ENCODE data around the gene MRC1. TPM values are rescaled to one million over a fixed set of nuclear protein-coding genes. Genes with fewer than 3 reads are reported as not detected.

Gene MRC1
- polyA plus RNA-seq, 2 of the 4 experiments (the other 2 are of a cell fraction) = not detected

DNA sequence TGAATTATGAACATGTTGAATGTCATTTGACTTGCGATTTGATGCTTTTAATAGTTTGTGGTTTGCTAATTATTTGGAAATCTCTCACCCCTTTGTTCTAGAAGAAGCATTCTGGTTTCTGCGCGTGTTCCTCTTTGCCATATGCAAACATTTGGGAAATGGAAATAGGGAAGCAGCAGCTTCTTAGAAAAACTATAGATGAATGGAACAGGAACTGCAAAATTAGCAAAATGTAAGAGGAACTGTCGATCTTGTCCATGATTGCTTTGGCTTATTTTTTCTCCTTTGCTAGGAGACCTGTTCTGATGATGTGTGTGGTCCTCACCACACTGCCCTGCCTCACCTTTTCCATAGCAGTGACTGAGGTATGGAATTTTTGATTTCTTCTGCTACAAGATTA is 38.1 kb upstream of the MRC1 start (continued):
- TF ChIP-seq, protein P1, sequence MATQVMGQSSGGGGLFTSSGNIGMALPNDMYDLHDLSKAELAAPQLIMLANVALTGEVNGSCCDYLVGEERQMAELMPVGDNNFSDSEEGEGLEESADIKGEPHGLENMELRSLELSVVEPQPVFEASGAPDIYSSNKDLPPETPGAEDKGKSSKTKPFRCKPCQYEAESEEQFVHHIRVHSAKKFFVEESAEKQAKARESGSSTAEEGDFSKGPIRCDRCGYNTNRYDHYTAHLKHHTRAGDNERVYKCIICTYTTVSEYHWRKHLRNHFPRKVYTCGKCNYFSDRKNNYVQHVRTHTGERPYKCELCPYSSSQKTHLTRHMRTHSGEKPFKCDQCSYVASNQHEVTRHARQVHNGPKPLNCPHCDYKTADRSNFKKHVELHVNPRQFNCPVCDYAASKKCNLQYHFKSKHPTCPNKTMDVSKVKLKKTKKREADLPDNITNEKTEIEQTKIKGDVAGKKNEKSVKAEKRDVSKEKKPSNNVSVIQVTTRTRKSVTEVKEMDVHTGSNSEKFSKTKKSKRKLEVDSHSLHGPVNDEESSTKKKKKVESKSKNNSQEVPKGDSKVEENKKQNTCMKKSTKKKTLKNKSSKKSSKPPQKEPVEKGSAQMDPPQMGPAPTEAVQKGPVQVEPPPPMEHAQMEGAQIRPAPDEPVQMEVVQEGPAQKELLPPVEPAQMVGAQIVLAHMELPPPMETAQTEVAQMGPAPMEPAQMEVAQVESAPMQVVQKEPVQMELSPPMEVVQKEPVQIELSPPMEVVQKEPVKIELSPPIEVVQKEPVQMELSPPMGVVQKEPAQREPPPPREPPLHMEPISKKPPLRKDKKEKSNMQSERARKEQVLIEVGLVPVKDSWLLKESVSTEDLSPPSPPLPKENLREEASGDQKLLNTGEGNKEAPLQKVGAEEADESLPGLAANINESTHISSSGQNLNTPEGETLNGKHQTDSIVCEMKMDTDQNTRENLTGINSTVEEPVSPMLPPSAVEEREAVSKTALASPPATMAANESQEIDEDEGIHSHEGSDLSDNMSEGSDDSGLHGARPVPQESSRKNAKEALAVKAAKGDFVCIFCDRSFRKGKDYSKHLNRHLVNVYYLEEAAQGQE (IDR thresholded peaks at IDR 0.05) = no peak
- no peak for TF ChIP-seq MAFK (IDR thresholded peaks at IDR 0.05; ENCODE audit: partially characterized antibody)
- TF ChIP-seq, protein P2, sequence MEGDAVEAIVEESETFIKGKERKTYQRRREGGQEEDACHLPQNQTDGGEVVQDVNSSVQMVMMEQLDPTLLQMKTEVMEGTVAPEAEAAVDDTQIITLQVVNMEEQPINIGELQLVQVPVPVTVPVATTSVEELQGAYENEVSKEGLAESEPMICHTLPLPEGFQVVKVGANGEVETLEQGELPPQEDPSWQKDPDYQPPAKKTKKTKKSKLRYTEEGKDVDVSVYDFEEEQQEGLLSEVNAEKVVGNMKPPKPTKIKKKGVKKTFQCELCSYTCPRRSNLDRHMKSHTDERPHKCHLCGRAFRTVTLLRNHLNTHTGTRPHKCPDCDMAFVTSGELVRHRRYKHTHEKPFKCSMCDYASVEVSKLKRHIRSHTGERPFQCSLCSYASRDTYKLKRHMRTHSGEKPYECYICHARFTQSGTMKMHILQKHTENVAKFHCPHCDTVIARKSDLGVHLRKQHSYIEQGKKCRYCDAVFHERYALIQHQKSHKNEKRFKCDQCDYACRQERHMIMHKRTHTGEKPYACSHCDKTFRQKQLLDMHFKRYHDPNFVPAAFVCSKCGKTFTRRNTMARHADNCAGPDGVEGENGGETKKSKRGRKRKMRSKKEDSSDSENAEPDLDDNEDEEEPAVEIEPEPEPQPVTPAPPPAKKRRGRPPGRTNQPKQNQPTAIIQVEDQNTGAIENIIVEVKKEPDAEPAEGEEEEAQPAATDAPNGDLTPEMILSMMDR (IDR thresholded peaks at IDR 0.05) = no peak
- no peak for TF ChIP-seq GATA3 (IDR thresholded peaks at IDR 0.05; ENCODE audit: borderline replicate concordance)
- TF ChIP-seq KDM5A (IDR thresholded peaks at IDR 0.05) = no peak

DNA sequence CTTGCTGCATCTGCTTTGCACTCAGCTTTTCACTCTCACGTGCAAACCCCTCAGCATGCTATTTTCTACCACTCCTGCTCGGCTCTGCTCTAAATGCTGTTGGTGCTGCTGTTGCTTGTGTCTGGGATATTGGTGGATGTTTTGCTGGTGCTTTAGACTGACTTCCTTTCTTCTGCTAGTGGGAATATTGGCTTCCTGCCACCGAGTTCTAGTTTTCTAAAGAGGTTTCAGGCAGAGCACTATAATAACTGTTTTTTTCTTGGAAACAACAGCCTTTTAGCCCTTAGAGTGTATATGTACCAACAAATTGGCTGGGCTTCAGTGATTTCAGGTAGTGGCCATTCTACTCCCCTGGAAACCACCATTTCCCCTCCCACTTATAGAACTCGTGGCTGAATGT is 29.4 kb upstream of the MRC1 start:
- CTCF ChIA-PET = interaction anchor here (1.1 kb wide), 1 partner anchor 42 kb away, joined by 3 read pairs; no protein-coding TSS in a partner anchor
- no peak for DNase-seq (ENCODE audit: low read depth in 1 of 2, low spot score in 1 of 2)

More for the DNA sequence above, 29.4 kb upstream of the MRC1 start:
- ATAC-seq (no peak), FAIRE-seq (no peak)
- Histone ChIP-seq H3K27ac (no peak overlapping the region), H3K4me1 (peaks cover 24% of the 10 kb centered on the region), H3K9me3 (no peaks in the 10 kb centered on the region), H3K4me3 (no peak overlapping the region), H3K4me2 (no peak overlapping the region)
- TF ChIP-seq, protein P3, sequence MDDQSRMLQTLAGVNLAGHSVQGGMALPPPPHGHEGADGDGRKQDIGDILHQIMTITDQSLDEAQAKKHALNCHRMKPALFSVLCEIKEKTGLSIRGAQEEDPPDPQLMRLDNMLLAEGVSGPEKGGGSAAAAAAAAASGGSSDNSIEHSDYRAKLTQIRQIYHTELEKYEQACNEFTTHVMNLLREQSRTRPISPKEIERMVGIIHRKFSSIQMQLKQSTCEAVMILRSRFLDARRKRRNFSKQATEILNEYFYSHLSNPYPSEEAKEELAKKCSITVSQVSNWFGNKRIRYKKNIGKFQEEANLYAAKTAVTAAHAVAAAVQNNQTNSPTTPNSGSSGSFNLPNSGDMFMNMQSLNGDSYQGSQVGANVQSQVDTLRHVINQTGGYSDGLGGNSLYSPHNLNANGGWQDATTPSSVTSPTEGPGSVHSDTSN (IDR thresholded peaks at IDR 0.05) = no peak
- TF ChIP-seq GATA3 (IDR thresholded peaks at IDR 0.05; ENCODE audit: borderline replicate concordance) = no peak
- TF ChIP-seq, protein P1 (IDR thresholded peaks at IDR 0.05) = no peak
- TF ChIP-seq, protein P4, sequence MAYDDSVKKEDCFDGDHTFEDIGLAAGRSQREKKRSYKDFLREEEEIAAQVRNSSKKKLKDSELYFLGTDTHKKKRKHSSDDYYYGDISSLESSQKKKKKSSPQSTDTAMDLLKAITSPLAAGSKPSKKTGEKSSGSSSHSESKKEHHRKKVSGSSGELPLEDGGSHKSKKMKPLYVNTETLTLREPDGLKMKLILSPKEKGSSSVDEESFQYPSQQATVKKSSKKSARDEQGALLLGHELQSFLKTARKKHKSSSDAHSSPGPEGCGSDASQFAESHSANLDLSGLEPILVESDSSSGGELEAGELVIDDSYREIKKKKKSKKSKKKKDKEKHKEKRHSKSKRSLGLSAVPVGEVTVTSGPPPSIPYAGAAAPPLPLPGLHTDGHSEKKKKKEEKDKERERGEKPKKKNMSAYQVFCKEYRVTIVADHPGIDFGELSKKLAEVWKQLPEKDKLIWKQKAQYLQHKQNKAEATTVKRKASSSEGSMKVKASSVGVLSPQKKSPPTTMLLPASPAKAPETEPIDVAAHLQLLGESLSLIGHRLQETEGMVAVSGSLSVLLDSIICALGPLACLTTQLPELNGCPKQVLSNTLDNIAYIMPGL (CRISPR knock-in tag; IDR thresholded peaks at IDR 0.05; ENCODE audit: borderline replicate concordance) = no peak
- no peak for TF ChIP-seq NFE2L2 (conservative IDR thresholded peaks at IDR 0.05; ENCODE audit: low read length)
- TF ChIP-seq RNF2 (IDR thresholded peaks at IDR 0.05; ENCODE audit: borderline replicate concordance, low read depth) = no peak
- no peak for TF ChIP-seq SREBF2 (IDR thresholded peaks at IDR 0.05)
- TF ChIP-seq NR3C1 (IDR thresholded peaks at IDR 0.05) = no peak
- POLR2A ChIA-PET = no interaction called here
- 69% methylated on average over 4 of the region's 4 CpGs for WGBS (ENCODE audit: missing lambda C conversion rate)
